Breast epithelium (tissue), 4 donors: ENCODE measurements around the gene SYN1. TPM values are rescaled to one million over a fixed set of nuclear protein-coding genes. Genes with fewer than 3 reads are reported as not detected.

Experiments
- DNase-seq, 2 donors: peaks; one replicate each; pipeline ENCODE4 v3.0.0-alpha.2; 2019; ENCODE audit warnings: low spot score in 2 of 2
- H3K27ac ChIP-seq, 2 donors: fragments of 200-600 bp; sonication (generic) in 1 of 2; one replicate each; pipeline ENCODE4 v1.5.1; 2016 to 2019; ENCODE audit warnings: mild to moderate bottlenecking in 1 of 2
- H3K27me3 ChIP-seq, 2 donors: fragments of 200-600 bp; sonication (generic) in 1 of 2; one replicate each; pipeline versions ENCODE4 v1.5.1 to v1.6.0; 2017 to 2019; ENCODE audit warnings: control low read depth in 1 of 2, mild to moderate bottlenecking in 1 of 2
- H3K36me3 ChIP-seq: fragments of 200-600 bp; one replicate; pipeline ENCODE4 v1.5.1; 2019
- H3K4me1 ChIP-seq, 2 donors: fragments of 200-600 bp; sonication (generic); one replicate each; pipeline ENCODE4 v1.5.1; 2016 to 2019; ENCODE audit warnings: control low read depth in 1 of 2
- H3K4me3 ChIP-seq, 3 donors: fragments of 200-600 bp; sonication (generic); 1 replicate in 2 of 3; 2 replicates in 1 of 3; pipeline ENCODE4 v1.5.1; 2016 to 2019; ENCODE audit warnings: mild to moderate bottlenecking in 3 of 3, moderate library complexity in 2 of 3
- H3K9me3 ChIP-seq, 2 donors: fragments of 200-600 bp; sonication (generic) in 1 of 2; one replicate each; pipeline ENCODE4 v1.5.1; 2016 to 2019; ENCODE audit warnings: control low read depth in 1 of 2
- CTCF ChIP-seq, 3 donors: fragments of 450-650 bp; IDR thresholded peaks; one replicate each; pipeline ENCODE4 v1.5.1; 2016 to 2017; ENCODE audit warnings: antibody characterized with exemption in 3 of 3, mild to moderate bottlenecking in 3 of 3, moderate library complexity in 3 of 3
- POLR2A ChIP-seq: fragments of 450-650 bp; IDR thresholded peaks from one replicate; pipeline ENCODE4 v1.6.1; 2016; ENCODE audit warnings: antibody characterized with exemption, mild to moderate bottlenecking, moderate library complexity
- POLR2AphosphoS5 ChIP-seq, 3 donors: sonication (generic); formaldehyde crosslinking; IDR thresholded peaks; one replicate each; pipeline ENCODE4 v1.6.1; 2017; ENCODE audit warnings: antibody characterized with exemption in 3 of 3
- intact Hi-C: fragments of 100-400 bp; cut with DNase I; formaldehyde crosslinking; loops from one replicate; pipeline ENCODE4 v1.15.1; 2023; ENCODE audit warnings: low total_unique reads
- total RNA-seq, 3 donors: library from RNA; depleted of rRNA; stranded (reverse); fragments of >200 nt; gene quantifications; one replicate each; pipeline ENCODE4 v1.1.0, GENCODE V29; 2016

SYN1 gene
- total RNA-seq, 3 donors from 2014 or later = not detected

GRCh38 chrX:47634871-47635575 lies 15.4 kb upstream of the SYN1 start:
- peaks cover 0 to 13% of the 10 kb centered on the region in 2 donors for H3K27me3 ChIP-seq
- H3K4me3 ChIP-seq = no peak overlapping the region
- no peak overlapping the region for H3K27ac ChIP-seq
- no peak for DNase-seq
- no peaks in the 10 kb centered on the region for H3K36me3 ChIP-seq
- H3K9me3 ChIP-seq = peaks cover under 1 to 11% of the 10 kb centered on the region in 2 donors
- no peak for TF ChIP-seq POLR2AphosphoS5 (IDR thresholded peaks at IDR 0.05)
- TF ChIP-seq CTCF (IDR thresholded peaks at IDR 0.05) = no peak
- TF ChIP-seq POLR2A = no peak
- H3K4me1 ChIP-seq = no peaks in the 10 kb centered on the region
- intact Hi-C loops = no loop called here

GRCh38 chrX:47633689-47634590 lies 14.3 kb upstream of the SYN1 start:
- Histone ChIP-seq H3K9me3 (peaks cover 0 to 1% of the 10 kb centered on the region in 2 donors), H3K4me3 (no peak overlapping the region), H3K36me3 (no peaks in the 10 kb centered on the region), H3K27me3 (peaks cover 0 to 18% of the 10 kb centered on the region in 2 donors), H3K4me1 (no peaks in the 10 kb centered on the region), H3K27ac (no peak overlapping the region)
- TF ChIP-seq POLR2A (no peak), POLR2AphosphoS5 (IDR thresholded peaks at IDR 0.05) (no peak), CTCF (IDR thresholded peaks at IDR 0.05) (no peak)
- intact Hi-C loops = no loop called here
- DNase-seq = no peak

- intact Hi-C loops = no loop called here
- no peak for DNase-seq
- peaks cover 0 to 27% of the 10 kb centered on the region in 2 donors for H3K27me3 ChIP-seq
- no peaks in the 10 kb centered on the region for H3K9me3 ChIP-seq
- TF ChIP-seq POLR2AphosphoS5 (IDR thresholded peaks at IDR 0.05) (no peak), POLR2A (no peak), CTCF (IDR thresholded peaks at IDR 0.05) (no peak)
- H3K36me3 ChIP-seq = no peaks in the 10 kb centered on the region
- no peaks in the 10 kb centered on the region for H3K4me1 ChIP-seq
- H3K27ac ChIP-seq = no peak overlapping the region
- H3K4me3 ChIP-seq = no peak overlapping the region
Observed at GRCh38 chrX:47632666-47633065, 13.0 kb upstream of the SYN1 start.

- Histone ChIP-seq H3K4me1 (no peaks in the 10 kb centered on the region), H3K36me3 (no peaks in the 10 kb centered on the region), H3K27ac (no peak overlapping the region), H3K9me3 (no peaks in the 10 kb centered on the region), H3K27me3 (peaks cover 0 to 37% of the 10 kb centered on the region in 2 donors), H3K4me3 (no peak overlapping the region)
- TF ChIP-seq CTCF (IDR thresholded peaks at IDR 0.05) (no peak), POLR2A (no peak), POLR2AphosphoS5 (IDR thresholded peaks at IDR 0.05) (no peak)
- intact Hi-C loops = no loop called here
- no peak for DNase-seq
Observed at GRCh38 chrX:47631676-47632075, 12.0 kb upstream of the SYN1 start.
